GM12878 (cell line): ENCODE measurements around the gene APOO. TPM values are rescaled to one million over a fixed set of nuclear protein-coding genes. Genes with fewer than 3 reads are reported as not detected.

ENCODE experiments used
- ATAC-seq: fragments of 200-7000 bp; cut with Tn5 transposase; 3 replicates; pipeline ENCODE4 v1.9.1; 2020; ENCODE audit warnings: mild to moderate bottlenecking, moderate library complexity
- BruUV-seq: library from RNA; stranded (reverse); fragments of 400-500 nt; replicated peaks from 2 replicates; lab custom pipeline; 2021; lab: Mats Ljungman, UMichigan
- CTCF ChIA-PET: fragments of 300-600 bp; sonication (Branson Sonifier 250); formaldehyde crosslinking; extraction: SDS; loops from one replicate; lab custom pipeline; 2021; ENCODE audit warnings: inconsistent platforms; lab: Yijun Ruan, JAX
- POLR2A ChIA-PET: fragments of 350-600 bp; formaldehyde crosslinking; extraction: SDS; loops from one replicate; lab custom pipeline; 2021; ENCODE audit warnings: inconsistent platforms; lab: Charles Lee
- RAD21 ChIA-PET: fragments of 300-600 bp; sonication (Branson Sonifier 250); formaldehyde crosslinking; loops from one replicate; lab custom pipeline; 2023; ENCODE audit warnings: antibody characterized with exemption; ENCODE audit not compliant: unreplicated experiment; lab: Charles Lee
- SMC1A ChIA-PET: fragments of 300-600 bp; sonication (Branson Sonifier 250); formaldehyde crosslinking; loops from one replicate; lab custom pipeline; 2023; ENCODE audit not compliant: unreplicated experiment, uncharacterized antibody; lab: Charles Lee
- DNase-seq: peaks from one replicate; pipeline ENCODE4 v3.0.0-alpha.2; 2011; ENCODE audit warnings: low read depth, low spot score
- FAIRE-seq: peaks from 3 replicates; lab custom pipeline; 2011; peaks lifted over from hg19 to GRCh38; lab: Jason Lieb, UNC
- H2AFZ ChIP-seq: 2 replicates; pipeline ENCODE4 v1.6.0; 2011; ENCODE audit warnings: low read depth, low read length, control low read depth; ENCODE audit not compliant: control insufficient read depth
- H3K27ac ChIP-seq: 2 replicates; pipeline ENCODE4 v1.5.1; 2011; ENCODE audit warnings: control low read depth; ENCODE audit not compliant: control insufficient read depth, insufficient read depth
- H3K27me3 ChIP-seq, 2 experiments: replicated peaks in 1 of 2; 2 replicates each; pipeline versions ENCODE4 v1.6.0 to v1.6.1; 2011; ENCODE audit warnings: low read length in 1 of 2; ENCODE audit not compliant: control insufficient read depth in 2 of 2, insufficient read depth in 2 of 2
- H3K36me3 ChIP-seq, 2 experiments: 2 replicates each; pipeline ENCODE4 v1.5.1; 2011; ENCODE audit warnings: low read length in 1 of 2; ENCODE audit not compliant: control insufficient read depth in 2 of 2, insufficient read depth in 2 of 2
- H3K4me1 ChIP-seq: 2 replicates; pipeline ENCODE4 v1.6.1; 2011; ENCODE audit warnings: mild to moderate bottlenecking, low read length, moderate library complexity, mixed read lengths; ENCODE audit not compliant: control insufficient read depth, insufficient read depth
- H3K4me2 ChIP-seq: 2 replicates; pipeline ENCODE4 v1.6.0; 2011; ENCODE audit warnings: control low read depth; ENCODE audit not compliant: control insufficient read depth, insufficient read depth
- H3K4me3 ChIP-seq: fragments of 200-600 bp; sonication (generic); 2 replicates; pipeline ENCODE4 v1.5.1; 2016
- H3K79me2 ChIP-seq: 2 replicates; pipeline ENCODE4 v1.6.0; 2011; ENCODE audit warnings: low read length; ENCODE audit not compliant: control insufficient read depth, insufficient read depth
- H3K9ac ChIP-seq: 2 replicates; pipeline ENCODE4 v1.8.0; 2011; ENCODE audit warnings: low read length, control low read depth, mixed read lengths; ENCODE audit not compliant: control insufficient read depth, insufficient read depth
- H3K9me3 ChIP-seq: replicated peaks from 3 replicates; pipeline ENCODE4 v1.5.1; 2011; ENCODE audit warnings: mild to moderate bottlenecking, low read length; ENCODE audit not compliant: control insufficient read depth, insufficient read depth
- H4K20me1 ChIP-seq: 2 replicates; pipeline ENCODE4 v1.6.0; 2011; ENCODE audit not compliant: control insufficient read depth, insufficient read depth
- ATF3 ChIP-seq: IDR thresholded peaks from 2 replicates; pipeline ENCODE4 v1.6.1; 2011; ENCODE audit warnings: low read depth, mild to moderate bottlenecking, low read length, moderate library complexity, borderline replicate concordance; ENCODE audit errors: extremely low read depth
- ELK1 ChIP-seq: IDR thresholded peaks from 2 replicates; pipeline ENCODE4 v1.6.1; 2012; ENCODE audit warnings: low read depth, low read length, improper control_type of control experiment
- IKZF1 ChIP-seq: fragments of 450-650 bp; conservative IDR thresholded peaks from 2 replicates; pipeline ENCODE4 v1.6.1; 2017; ENCODE audit warnings: antibody characterized with exemption, mild to moderate bottlenecking
- IRF3 ChIP-seq: fragments of 450-650 bp; IDR thresholded peaks from 2 replicates; pipeline ENCODE4 v1.6.1; 2014; ENCODE audit warnings: mild to moderate bottlenecking
- MEF2A ChIP-seq: IDR thresholded peaks from 2 replicates; pipeline ENCODE4 v1.6.1; 2011; ENCODE audit warnings: low read depth, mild to moderate bottlenecking, low read length, moderate library complexity; ENCODE audit not compliant: insufficient read depth
- MTA2 ChIP-seq: fragments of 450-650 bp; IDR thresholded peaks from 2 replicates; pipeline ENCODE4 v1.6.1; 2016; ENCODE audit warnings: low read depth, mild to moderate bottlenecking, moderate library complexity
- RB1 ChIP-seq: fragments of 450-650 bp; formaldehyde crosslinking; IDR thresholded peaks from 2 replicates; pipeline ENCODE4 v1.6.1; 2017; ENCODE audit warnings: mild to moderate bottlenecking, borderline replicate concordance
- RCOR1 ChIP-seq: conservative IDR thresholded peaks from 2 replicates; pipeline ENCODE4 v1.6.1; 2012; ENCODE audit warnings: low read depth, low read length, improper control_type of control experiment
- SKIL ChIP-seq: fragments of 450-650 bp; IDR thresholded peaks from 2 replicates; pipeline ENCODE4 v1.6.1; 2017; ENCODE audit warnings: mild to moderate bottlenecking, low read depth, inconsistent platforms; ENCODE audit not compliant: poor library complexity, severe bottlenecking
- TCF3 ChIP-seq: IDR thresholded peaks from 2 replicates; pipeline ENCODE4 v1.6.1; 2012; ENCODE audit warnings: low read depth, mild to moderate bottlenecking, low read length, borderline replicate concordance; ENCODE audit not compliant: insufficient read depth
- WGBS: methylation state at CpG from one replicate; pipeline ENCODE4 v1.1.6; 2016; ENCODE audit warnings: low lambda C conversion rate; ENCODE audit not compliant: insufficient replicate concordance, insufficient coverage; ENCODE audit errors: missing lambda C conversion rate; 5-methylcytosine and 5-hydroxymethylcytosine counted together
- in situ Hi-C: fragments of 300-500 bp; cut with MboI; formaldehyde crosslinking; loops from 9 replicates; pipeline ENCODE4 v1.14.3; 2018; ENCODE audit warnings: mixed read lengths
- intact Hi-C: fragments of 100-400 bp; cut with micrococcal nuclease; formaldehyde crosslinking; loops from one replicate; pipeline ENCODE4 v1.14.2; 2022; ENCODE audit not compliant: unreplicated experiment
- polyA plus RNA-seq, 11 experiments: library from polyadenylated mRNA; depleted of rRNA in 4 of 11; unstranded in 6 of 11; stranded (reverse) in 5 of 11; fragments of >200 nt; fragmentation: Nextera tagmentation in 4 of 11; fragmentation: Illumina TruSeq in 1 of 11; extraction: Ambion mirVana in 4 of 11; extraction: Trizol in 1 of 11; gene quantifications; 1 replicate in 1 of 11; 2 replicates in 10 of 11; pipeline versions ENCODE4 v1.2.1 to v1.2.3, GENCODE V29; 2011 to 2016; ENCODE audit warnings: inconsistent platforms in 2 of 11, missing spikeins in 2 of 11, low read depth in 1 of 11
- total RNA-seq, 4 experiments: library from RNA; depleted of rRNA in 3 of 4; stranded (reverse); fragments of >200 nt in 3 of 4; fragmentation: Illumina TruSeq in 1 of 4; extraction: Trizol in 1 of 4; gene quantifications; 2 replicates each; pipeline versions ENCODE4 v1.2.1 to v1.2.3, GENCODE V29; 2013 to 2021

APOO gene
- total and polyA plus RNA-seq, 10 of the 15 experiments (the other 5 are each of a cell fraction or from before 2014, with no cell fraction given) = 20.7 to 68.7 (median 35.5) TPM

- Histone ChIP-seq H3K9ac (no peak overlapping the region), H3K9me3 (no peaks in the 10 kb centered on the region; the same call in 2 of the 3 replicates), H4K20me1 (no peaks in the 10 kb centered on the region), H3K79me2 (peaks cover 9% of the 10 kb centered on the region), H3K36me3 (no peaks in the 10 kb centered on the region), H3K4me1 (no peaks in the 10 kb centered on the region), H3K4me3 (no peak overlapping the region), H3K27me3 (no peaks in the 10 kb centered on the region), H2AFZ (no peak overlapping the region), H3K27ac (no peak overlapping the region), H3K4me2 (no peak overlapping the region)
- FAIRE-seq (no peak), ATAC-seq (no peak), DNase-seq (no peak)
- ChIA-PET RAD21 (interaction anchor here (5.7 kb wide), 1 partner anchor 116 kb away, joined by 96 read pairs; no protein-coding TSS in a partner anchor), POLR2A (no interaction called here), CTCF (no interaction called here), SMC1A (interaction anchor here (6.8 kb wide), 1 partner anchor 116 kb away, joined by 82 read pairs; no protein-coding TSS in a partner anchor)
- no TSS peak for BruUV-seq
- intact Hi-C loops = loop anchor here (10.0 kb wide), 1 partner anchor 269 kb away; the partner anchor contains the start of gene EIF2S3
- 59% methylated on average over 2 of the region's 2 CpGs for WGBS
- TF ChIP-seq ELK1 (no peak), RB1 (no peak), SKIL (no peak), MEF2A (no peak), RCOR1 (no peak), IKZF1 (no peak), MTA2 (no peak), ATF3 (no peak), TCF3 (no peak), IRF3 (no peak)
- in situ Hi-C loops = no loop called here
Observed at GRCh38 chrX:23785580-23785979, 122.2 kb downstream of the APOO start.
